Measurements from ENCODE around the gene SLC12A7. TPM values are rescaled to one million over a fixed set of nuclear protein-coding genes. Genes with fewer than 3 reads are reported as not detected.

SLC12A7 gene
- total and polyA plus RNA-seq, 4 experiments from 2014 or later: 11.7 to 32.9 (median 26.5) TPM

DNA sequence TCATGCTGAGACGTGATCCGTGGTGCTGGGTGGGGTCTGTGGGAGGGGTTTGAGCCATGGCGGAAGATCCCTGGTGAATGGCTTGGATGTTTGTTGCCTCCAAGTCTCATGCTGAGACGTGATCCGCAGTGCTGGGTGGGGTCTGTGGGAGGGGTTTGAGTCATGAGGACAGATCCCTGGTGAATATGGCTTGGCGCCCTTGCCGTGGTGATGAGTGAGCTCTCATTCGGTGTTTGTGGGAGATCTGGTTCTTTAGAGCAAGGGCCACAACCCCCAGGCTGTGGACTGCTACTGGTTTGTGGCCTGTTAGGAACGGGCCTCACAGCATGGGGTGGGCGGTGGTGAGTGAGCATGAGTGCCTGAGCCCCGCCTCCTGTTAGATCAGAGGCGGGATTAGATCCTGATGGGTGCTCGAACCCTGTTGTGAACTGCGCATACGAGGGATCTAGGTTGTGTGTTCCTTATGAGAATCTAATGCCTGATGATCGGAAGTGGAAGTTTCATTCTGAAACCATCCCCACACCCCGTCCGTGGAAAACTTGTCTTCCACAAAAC lies 72.1 kb downstream of the SLC12A7 start:
- Histone ChIP-seq H3K4me3 (ENCODE audit: low read length in 2 of 2) (no peak overlapping the region), H3K27ac (ENCODE audit: low read depth, low read length) (no peak overlapping the region), H3K36me3 (ENCODE audit: insufficient read depth, low read length) (no peaks in the 10 kb centered on the region), H3K4me1 (ENCODE audit: insufficient read depth, low read length) (no peaks in the 10 kb centered on the region), H3K9me3 (ENCODE audit: control insufficient read depth in 1 of 2, low read length in 2 of 2) (no peaks in the 10 kb centered on the region), H3K27me3 (ENCODE audit: insufficient read depth, low read length) (no peaks in the 10 kb centered on the region)
- POLR2A ChIA-PET (ENCODE audit: partially characterized antibody): no interaction called here
- Mint-ChIP-seq H3K27ac (no peak overlapping the region), H3K36me3 (no peaks in the 10 kb centered on the region), H3K9me3 (peaks cover 0 to 5% (median 0%) of the 10 kb centered on the region in 8 donors), H3K4me1 (peaks cover 0 to 24% (median 2%) of the 10 kb centered on the region in 4 donors), H3K27me3 (peaks cover 3% of the 10 kb centered on the region in 2 donors), H3K4me3 (no peak overlapping the region)
- DNase-seq: no peak
- intact Hi-C loops (cut with micrococcal nuclease): no loop called here
- CTCF ChIA-PET (ENCODE audit: partially characterized antibody): no interaction called here

DNA sequence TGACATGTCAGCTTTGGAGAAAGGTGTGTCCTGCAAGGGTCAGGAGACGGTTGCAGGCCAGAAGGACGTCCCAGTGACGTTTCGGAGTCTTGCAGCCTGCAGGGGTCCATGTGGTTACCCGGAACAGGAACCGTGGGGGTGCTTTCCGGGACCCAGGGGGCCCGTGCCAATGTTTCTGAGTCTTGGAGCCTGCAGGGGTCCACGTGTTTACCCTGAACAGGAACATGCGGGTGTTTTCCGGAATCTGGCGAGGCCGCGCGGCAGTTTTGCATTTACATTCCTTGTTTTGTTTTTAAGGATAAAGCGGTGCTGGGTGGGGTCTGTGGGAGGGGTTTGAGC lies 72.7 kb downstream of the SLC12A7 start:
- no peak overlapping the region for H3K4me3 ChIP-seq (ENCODE audit: low read length in 2 of 2)
- no peaks in the 10 kb centered on the region for H3K9me3 ChIP-seq (ENCODE audit: control insufficient read depth in 1 of 2, low read length in 2 of 2)
- no peak for DNase-seq
- intact Hi-C loops (cut with micrococcal nuclease): no loop called here
- H3K27me3 ChIP-seq (ENCODE audit: insufficient read depth, low read length): no peaks in the 10 kb centered on the region
- H3K9me3 Mint-ChIP-seq: peaks cover 0 to 5% (median 0%) of the 10 kb centered on the region in 8 donors
- peaks cover 3 to 4% of the 10 kb centered on the region in 2 donors for H3K27me3 Mint-ChIP-seq
- POLR2A ChIA-PET (ENCODE audit: partially characterized antibody): no interaction called here
- no peaks in the 10 kb centered on the region for H3K36me3 Mint-ChIP-seq
- no peaks in the 10 kb centered on the region for H3K36me3 ChIP-seq (ENCODE audit: insufficient read depth, low read length)
- peaks cover 0 to 24% (median 2%) of the 10 kb centered on the region in 4 donors for H3K4me1 Mint-ChIP-seq
- H3K27ac ChIP-seq (ENCODE audit: low read depth, low read length): no peak overlapping the region
- H3K27ac Mint-ChIP-seq: no peak overlapping the region
- H3K4me1 ChIP-seq (ENCODE audit: insufficient read depth, low read length): no peaks in the 10 kb centered on the region
- H3K4me3 Mint-ChIP-seq: no peak overlapping the region
- CTCF ChIA-PET (ENCODE audit: partially characterized antibody): no interaction called here

DNA sequence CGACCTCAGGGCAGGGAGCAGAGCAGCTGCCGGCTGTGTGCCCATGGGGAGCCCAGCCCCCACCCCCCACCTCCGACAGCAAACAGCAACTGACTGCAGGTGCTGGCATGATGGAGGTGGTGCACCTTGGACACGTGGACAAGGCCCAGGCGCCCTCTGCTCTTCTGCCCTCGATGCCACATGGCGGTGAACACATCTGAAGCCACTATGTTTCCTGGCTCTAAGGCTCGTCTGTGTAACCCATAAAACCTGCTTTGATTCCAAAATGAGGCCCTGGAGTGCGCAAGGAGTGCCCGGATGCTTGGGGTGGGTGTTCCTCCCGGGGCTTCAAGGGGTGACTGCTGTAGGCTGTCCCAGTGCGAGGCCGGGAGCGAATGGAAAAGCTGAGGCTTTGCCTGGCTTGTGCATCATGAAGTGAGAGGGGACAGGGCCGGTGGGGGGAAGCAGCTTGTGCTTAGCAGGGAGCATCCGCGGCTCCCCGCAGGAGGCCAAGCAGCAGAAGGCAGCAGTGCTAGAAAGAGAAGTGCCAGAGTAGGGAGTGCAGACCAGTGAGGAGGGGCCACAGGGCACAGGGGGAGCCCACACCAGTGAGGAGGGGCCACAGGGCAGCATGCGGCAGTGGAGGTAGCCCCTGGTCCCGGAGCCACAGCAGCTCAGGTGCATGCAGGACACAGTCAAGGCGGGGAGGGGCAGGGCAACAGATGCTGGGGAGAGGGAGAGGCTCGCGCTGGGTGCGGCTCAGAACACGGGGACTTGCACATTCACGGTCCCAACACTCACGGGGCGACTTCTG lies 73.2 kb downstream of the SLC12A7 start:
- intact Hi-C loops (cut with micrococcal nuclease): no loop called here
- H3K9me3 ChIP-seq (ENCODE audit: control insufficient read depth in 1 of 2, low read length in 2 of 2): no peaks in the 10 kb centered on the region
- H3K36me3 ChIP-seq (ENCODE audit: insufficient read depth, low read length): no peaks in the 10 kb centered on the region
- CTCF ChIA-PET (ENCODE audit: partially characterized antibody): no interaction called here
- no peak overlapping the region for H3K4me3 Mint-ChIP-seq
- peaks cover 3 to 4% of the 10 kb centered on the region in 2 donors for H3K27me3 Mint-ChIP-seq
- no peaks in the 10 kb centered on the region for H3K36me3 Mint-ChIP-seq
- H3K27ac ChIP-seq (ENCODE audit: low read depth, low read length): no peak overlapping the region
- H3K9me3 Mint-ChIP-seq: peaks cover 0 to 5% (median 0%) of the 10 kb centered on the region in 8 donors
- DNase-seq: no peak
- H3K27me3 ChIP-seq (ENCODE audit: insufficient read depth, low read length): no peaks in the 10 kb centered on the region
- no peak overlapping the region for H3K27ac Mint-ChIP-seq
- POLR2A ChIA-PET (ENCODE audit: partially characterized antibody): no interaction called here
- H3K4me1 Mint-ChIP-seq: peaks cover 0 to 22% (median 2%) of the 10 kb centered on the region in 4 donors
- no peak overlapping the region for H3K4me3 ChIP-seq (ENCODE audit: low read length in 2 of 2)
- no peaks in the 10 kb centered on the region for H3K4me1 ChIP-seq (ENCODE audit: insufficient read depth, low read length)

GRCh38 chr5:1037671-1038416 lies 74.0 kb downstream of the SLC12A7 start:
- Mint-ChIP-seq H3K9me3 (peaks cover 0 to 5% (median 0%) of the 10 kb centered on the region in 8 donors), H3K36me3 (no peaks in the 10 kb centered on the region), H3K27me3 (peaks cover 3 to 4% of the 10 kb centered on the region in 2 donors), H3K4me3 (no peak overlapping the region), H3K27ac (no peak overlapping the region), H3K4me1 (peaks cover 0 to 15% (median 2%) of the 10 kb centered on the region in 4 donors)
- no peak overlapping the region for H3K27ac ChIP-seq (ENCODE audit: low read depth, low read length)
- ChIA-PET CTCF (ENCODE audit: partially characterized antibody) (no interaction called here), POLR2A (ENCODE audit: partially characterized antibody) (no interaction called here)
- no peaks in the 10 kb centered on the region for H3K9me3 ChIP-seq (ENCODE audit: control insufficient read depth in 1 of 2, low read length in 2 of 2)
- intact Hi-C loops (cut with micrococcal nuclease): no loop called here
- H3K4me1 ChIP-seq (ENCODE audit: insufficient read depth, low read length): no peaks in the 10 kb centered on the region
- H3K4me3 ChIP-seq (ENCODE audit: low read length in 2 of 2): no peak overlapping the region
- DNase-seq: no peak
- H3K27me3 ChIP-seq (ENCODE audit: insufficient read depth, low read length): no peaks in the 10 kb centered on the region
- H3K36me3 ChIP-seq (ENCODE audit: insufficient read depth, low read length): no peaks in the 10 kb centered on the region

DNA sequence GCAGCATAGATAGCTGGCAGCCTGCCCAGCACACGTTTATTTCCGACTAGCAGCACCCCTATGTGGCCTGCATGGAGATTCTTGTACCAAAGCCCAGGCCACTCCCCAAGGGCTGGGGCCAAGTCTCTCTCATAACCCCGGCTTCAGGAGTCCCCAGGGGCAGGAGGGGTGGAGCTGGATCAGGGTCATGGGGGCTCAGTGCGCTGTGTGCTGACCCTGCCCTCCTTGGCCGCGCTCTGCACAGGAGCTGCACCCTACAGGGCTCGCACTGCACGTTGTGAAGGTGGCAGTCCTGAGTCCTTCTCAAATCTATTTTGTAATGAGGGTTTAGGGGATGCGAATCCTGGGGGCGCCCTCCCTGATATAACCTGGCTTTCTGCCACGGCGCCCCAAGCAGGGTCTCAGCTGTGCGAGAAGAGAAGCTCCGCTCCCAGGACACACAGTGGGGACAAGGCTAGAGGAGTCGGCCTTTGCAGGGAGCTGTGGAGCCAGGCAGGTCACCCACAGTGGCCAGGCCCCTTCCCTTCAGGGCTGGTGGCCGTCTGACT lies 74.7 kb downstream of the SLC12A7 start:
- H3K9me3 ChIP-seq (ENCODE audit: control insufficient read depth in 1 of 2, low read length in 2 of 2): no peaks in the 10 kb centered on the region
- H3K4me1 ChIP-seq (ENCODE audit: insufficient read depth, low read length): no peaks in the 10 kb centered on the region
- Mint-ChIP-seq H3K4me3 (no peak overlapping the region), H3K27ac (no peak overlapping the region), H3K9me3 (peaks cover 0 to 5% (median 0%) of the 10 kb centered on the region in 8 donors), H3K4me1 (peaks cover 0 to 14% (median 2%) of the 10 kb centered on the region in 4 donors), H3K36me3 (no peaks in the 10 kb centered on the region), H3K27me3 (peaks cover 3 to 4% of the 10 kb centered on the region in 2 donors)
- no peak for DNase-seq
- no peak overlapping the region for H3K4me3 ChIP-seq (ENCODE audit: low read length in 2 of 2)
- POLR2A ChIA-PET (ENCODE audit: partially characterized antibody): no interaction called here
- H3K36me3 ChIP-seq (ENCODE audit: insufficient read depth, low read length): no peaks in the 10 kb centered on the region
- CTCF ChIA-PET (ENCODE audit: partially characterized antibody): no interaction called here
- H3K27ac ChIP-seq (ENCODE audit: low read depth, low read length): no peak overlapping the region
- H3K27me3 ChIP-seq (ENCODE audit: insufficient read depth, low read length): no peaks in the 10 kb centered on the region
- intact Hi-C loops (cut with micrococcal nuclease): no loop called here

GRCh38 chr5:1036504-1037122 lies 75.2 kb downstream of the SLC12A7 start:
- ChIA-PET CTCF (ENCODE audit: partially characterized antibody) (no interaction called here), POLR2A (ENCODE audit: partially characterized antibody) (no interaction called here)
- H3K9me3 Mint-ChIP-seq: peaks cover 0 to 4% (median 0%) of the 10 kb centered on the region in 8 donors
- H3K4me3 ChIP-seq (ENCODE audit: low read length in 2 of 2): no peak overlapping the region
- H3K36me3 Mint-ChIP-seq: no peaks in the 10 kb centered on the region
- peaks cover 3 to 4% of the 10 kb centered on the region in 2 donors for H3K27me3 Mint-ChIP-seq
- no peak overlapping the region for H3K4me3 Mint-ChIP-seq
- no peaks in the 10 kb centered on the region for H3K4me1 ChIP-seq (ENCODE audit: insufficient read depth, low read length)
- H3K4me1 Mint-ChIP-seq: peaks cover 0 to 11% (median 1%) of the 10 kb centered on the region in 4 donors
- DNase-seq: no peak
- no peak overlapping the region for H3K27ac ChIP-seq (ENCODE audit: low read depth, low read length)
- H3K27ac Mint-ChIP-seq: no peak overlapping the region
- intact Hi-C loops (cut with micrococcal nuclease): no loop called here
- no peaks in the 10 kb centered on the region for H3K36me3 ChIP-seq (ENCODE audit: insufficient read depth, low read length)
- no peaks in the 10 kb centered on the region for H3K27me3 ChIP-seq (ENCODE audit: insufficient read depth, low read length)
- no peaks in the 10 kb centered on the region for H3K9me3 ChIP-seq (ENCODE audit: control insufficient read depth in 1 of 2, low read length in 2 of 2)
